HG03108 (cell line): ENCODE measurements around the gene GLYR1.
A peak's percentile ranks its signal among the peaks of the same experiment; 100 is the strongest.

ENCODE experiments used
- ATAC-seq: cut with Tn5 transposase; IDR thresholded peaks from one replicate; pipeline ENCODE4 v1.9.1; 2021; ENCODE audit warnings: moderate library complexity; ENCODE audit not compliant: unreplicated experiment

The GLYR1 gene

GRCh38 chr16:4852221-4852872 lies 5.3 kb upstream of the GLYR1 start:
- no peak for ATAC-seq

GRCh38 chr16:4850211-4850610 lies 3.1 kb upstream of the GLYR1 start:
- ATAC-seq: no peak

GRCh38 chr16:4847774-4848587 lies 893 bp upstream of the GLYR1 start:
- peak; percentile 10 for ATAC-seq

DNA sequence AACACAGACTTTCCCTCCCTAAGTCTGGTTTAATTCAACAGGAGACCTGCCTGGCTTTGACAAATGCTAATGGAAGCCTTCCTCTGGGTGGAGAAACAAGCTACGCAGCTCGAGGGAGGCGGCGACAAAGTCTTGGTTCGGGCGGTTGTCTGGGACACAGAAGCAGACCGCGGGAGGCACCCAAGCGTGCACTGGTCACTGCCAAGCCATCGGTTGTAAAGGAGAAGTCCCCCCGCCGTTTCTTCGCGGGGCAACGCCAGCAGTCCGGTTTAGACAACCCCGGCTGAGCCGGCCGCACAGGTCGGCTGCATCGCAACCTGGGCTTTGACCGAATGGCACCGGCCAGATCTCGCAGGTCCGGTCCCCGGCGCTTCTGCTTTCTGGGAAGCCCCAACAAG lies 586 bp downstream of the GLYR1 start:
- peak; percentile 9 for ATAC-seq

GRCh38 chr16:4840984-4841383 lies 6.1 kb downstream of the GLYR1 start:
- no peak for ATAC-seq

GRCh38 chr16:4839942-4840341 lies 7.1 kb downstream of the GLYR1 start:
- no peak for ATAC-seq

- no peak for ATAC-seq
Observed at GRCh38 chr16:4837733-4838501, 9.2 kb downstream of the GLYR1 start.

GRCh38 chr16:4836727-4837126 lies 10.4 kb downstream of the GLYR1 start:
- no peak for ATAC-seq

- ATAC-seq: no peak
Observed at GRCh38 chr16:4833584-4833983, 13.5 kb downstream of the GLYR1 start.

GRCh38 chr16:4832698-4833343 lies 14.3 kb downstream of the GLYR1 start:
- no peak for ATAC-seq

DNA sequence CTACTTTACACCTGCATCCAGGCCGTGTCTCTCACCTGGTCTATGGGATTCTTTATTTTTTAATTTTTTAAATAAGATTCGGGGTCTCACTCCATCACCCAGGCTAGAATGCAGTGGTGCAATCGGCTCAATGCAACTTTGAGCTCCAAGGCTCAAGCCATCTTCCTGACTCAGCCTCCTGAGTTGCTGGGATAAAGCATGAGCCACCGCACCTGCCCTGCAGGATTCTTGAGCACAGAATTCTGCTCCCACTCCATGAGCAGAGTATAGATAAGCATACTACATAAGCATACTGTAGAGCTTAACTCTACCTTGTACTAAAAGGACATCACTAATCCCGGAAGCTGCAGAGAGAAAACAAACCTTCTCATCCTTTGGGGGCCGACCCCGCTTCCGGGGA lies 15.5 kb downstream of the GLYR1 start:
- ATAC-seq: no peak

- no peak for ATAC-seq
Observed at GRCh38 chr16:4830408-4830807, 16.7 kb downstream of the GLYR1 start.

DNA sequence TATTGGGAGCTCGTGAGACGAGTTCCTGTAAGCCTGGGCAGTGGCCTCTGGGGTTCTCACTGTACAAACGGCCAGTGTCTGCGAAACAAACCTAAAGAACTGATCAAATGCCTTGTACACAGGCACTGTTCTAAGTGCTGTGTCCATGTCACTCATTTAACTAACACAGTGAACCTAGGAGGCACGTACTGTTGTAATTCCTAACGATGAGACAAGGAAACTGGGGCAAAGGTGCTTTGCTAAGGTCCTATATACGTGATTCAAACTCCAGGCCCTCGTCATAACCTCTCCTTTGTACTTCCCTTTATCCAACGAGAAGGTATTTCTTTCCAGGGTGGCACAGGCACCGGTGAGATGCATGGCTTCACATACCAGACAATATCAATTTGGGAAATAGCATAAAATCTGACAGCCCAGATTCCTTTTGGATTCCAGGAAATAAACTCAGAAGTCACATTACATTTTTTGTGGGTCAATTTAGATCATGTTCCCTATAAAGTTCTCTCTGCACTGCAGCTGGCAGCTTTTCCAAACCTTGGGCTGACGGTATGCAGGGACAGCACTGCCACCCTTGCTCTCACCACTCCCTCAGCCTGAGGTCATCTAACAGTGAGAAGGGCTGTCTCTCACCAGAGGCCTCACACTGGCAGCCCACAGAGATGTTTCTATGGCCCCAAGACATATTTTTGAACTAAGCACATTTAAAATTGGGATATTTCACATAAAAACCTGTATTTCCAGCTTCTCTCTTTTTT lies 18.3 kb downstream of the GLYR1 start:
- no peak for ATAC-seq

GRCh38 chr16:4826980-4827379 lies 20.1 kb downstream of the GLYR1 start:
- no peak for ATAC-seq

DNA sequence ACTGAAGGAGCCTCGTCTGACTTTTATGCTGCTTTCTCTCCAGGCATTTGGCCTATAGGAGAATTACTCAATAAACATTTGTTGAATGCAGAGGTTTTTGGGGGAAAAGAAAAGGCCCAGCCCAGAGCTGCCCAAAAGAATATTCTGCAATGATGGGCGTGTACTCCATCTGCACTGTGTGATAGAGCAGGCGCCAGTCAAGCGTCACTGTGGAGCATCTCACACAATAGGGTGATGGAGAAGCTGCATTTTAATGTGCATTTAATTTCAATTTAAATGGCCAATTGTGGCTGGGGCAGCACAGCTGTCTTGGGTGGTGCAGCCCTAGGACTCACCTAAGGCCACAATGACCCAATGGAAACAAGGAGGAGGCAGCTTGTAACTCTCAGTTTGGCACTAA lies 20.6 kb downstream of the GLYR1 start:
- ATAC-seq: no peak

DNA sequence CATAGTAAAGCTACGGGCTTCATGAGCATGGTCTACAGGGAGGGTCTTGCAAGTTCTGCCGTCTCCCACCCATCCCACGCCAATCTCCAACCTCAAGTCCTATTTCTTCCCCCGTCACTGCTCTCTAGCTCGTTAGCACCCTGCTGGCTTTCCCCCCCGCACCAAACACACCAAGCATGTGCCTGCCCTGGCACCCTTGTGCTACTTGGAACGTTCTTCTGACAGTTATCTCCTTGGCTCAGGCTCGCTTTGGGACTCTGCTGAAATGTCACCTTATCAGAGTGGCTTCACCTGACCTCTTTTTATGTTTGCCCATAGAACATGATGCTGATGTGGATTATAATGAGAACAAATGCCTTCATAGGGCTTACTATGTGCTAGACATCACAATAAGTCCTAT lies 21.9 kb downstream of the GLYR1 start:
- no peak for ATAC-seq

DNA sequence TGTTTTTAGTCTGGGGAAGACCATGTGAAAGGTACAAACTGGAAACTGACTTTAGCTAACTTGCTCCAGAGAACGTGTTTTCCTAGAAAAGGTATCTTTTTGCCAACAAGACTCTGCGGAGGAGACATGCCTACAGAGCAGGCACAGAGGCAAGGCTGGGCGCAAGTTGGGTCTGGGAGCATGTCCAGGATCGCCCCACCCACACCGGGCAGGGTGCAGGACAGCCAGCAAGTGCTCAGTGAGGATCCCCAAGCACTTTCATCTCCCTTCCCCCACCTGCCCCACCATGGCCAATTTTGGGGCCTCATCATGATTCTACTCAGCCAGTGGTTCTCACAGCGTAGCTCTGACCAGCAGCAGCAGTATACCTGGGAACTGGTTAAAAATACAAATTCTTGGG lies 26.4 kb downstream of the GLYR1 start:
- ATAC-seq: no peak

DNA sequence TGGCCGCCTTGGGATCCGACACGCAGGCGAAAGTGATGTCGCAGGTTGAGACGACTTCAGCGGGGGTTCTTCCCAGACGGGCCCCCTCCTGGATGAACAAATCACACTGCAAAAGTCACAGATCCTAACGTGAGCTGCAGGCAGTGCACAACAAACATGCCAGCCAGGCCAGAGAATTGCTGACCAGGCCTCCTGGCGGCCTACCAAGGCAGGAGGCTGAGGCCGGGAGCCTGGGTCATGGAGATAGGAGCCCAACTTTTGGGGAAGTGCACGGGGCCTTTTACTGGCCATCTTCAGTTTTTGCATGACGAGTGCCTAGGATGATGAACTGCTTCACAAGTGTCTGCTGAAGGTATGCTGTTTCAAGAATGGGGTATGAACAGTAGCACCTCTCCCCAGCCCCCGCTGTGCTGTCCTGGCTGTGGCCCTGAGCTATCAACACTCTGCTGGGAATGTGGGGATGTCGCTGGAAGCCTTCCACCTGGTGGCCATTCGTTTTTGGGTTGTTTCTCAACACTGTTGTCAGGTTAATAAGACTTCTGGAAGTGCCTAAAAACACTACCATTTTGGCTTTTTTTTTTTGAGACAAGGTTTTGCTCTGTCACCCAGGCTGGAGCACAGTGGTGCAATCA lies 32.4 kb downstream of the GLYR1 start:
- no peak for ATAC-seq

GRCh38 chr16:4814046-4814445 lies 33.0 kb downstream of the GLYR1 start:
- ATAC-seq: no peak
